ENCODE measurements around the gene CPT2.

- no peak for TF ChIP-seq CTCF (conservative IDR thresholded peaks at IDR 0.05; ENCODE audit: low read depth, low read length)
- TF ChIP-seq MAFK (IDR thresholded peaks at IDR 0.05; ENCODE audit: low read depth, low read length): no peak
- TF ChIP-seq POLR2A (IDR thresholded peaks at IDR 0.05; ENCODE audit: low read depth, low read length): no peak
- no peak for TF ChIP-seq ELK1 (IDR thresholded peaks at IDR 0.05; ENCODE audit: borderline replicate concordance, low read depth, low read length)
- TF ChIP-seq FOS (IDR thresholded peaks at IDR 0.05; ENCODE audit: low read depth, low read length): no peak
- no peak for TF ChIP-seq SMC3 (IDR thresholded peaks at IDR 0.05; ENCODE audit: low read depth, low read length)
- TF ChIP-seq CEBPB (IDR thresholded peaks at IDR 0.05; ENCODE audit: low read depth, low read length): no peak
- no peak for TF ChIP-seq RAD21 (IDR thresholded peaks at IDR 0.05; ENCODE audit: low read length)
These were observed 1.2 kb upstream of the CPT2 start for GRCh38 chr1:53195246-53196016.
